Renal cortex interstitium (tissue), 11 donors: ENCODE data around the gene PLXDC2. TPM values are rescaled to one million over a fixed set of nuclear protein-coding genes. Genes with fewer than 3 reads are reported as not detected.
A peak's percentile ranks its signal among the peaks of the same experiment; 100 is the strongest.

Experiments used
- DNase-seq, 11 donors: peaks; one replicate each; pipeline ENCODE4 v3.0.0-alpha.2; 2013; ENCODE audit warnings: low read depth in 9 of 11, low spot score in 4 of 11; ENCODE audit errors: extremely low read depth in 1 of 11
- polyA plus RNA-seq, 3 donors: library from polyadenylated mRNA; unstranded; fragments of 120-200 nt; gene quantifications; one replicate each; pipeline ENCODE4 v1.2.1, GENCODE V29; 2013; ENCODE audit not compliant: insufficient read length in 3 of 3

Gene PLXDC2
- polyA plus RNA-seq, 3 donors: 32.2 to 42.6 (median 33.2) TPM

DNA sequence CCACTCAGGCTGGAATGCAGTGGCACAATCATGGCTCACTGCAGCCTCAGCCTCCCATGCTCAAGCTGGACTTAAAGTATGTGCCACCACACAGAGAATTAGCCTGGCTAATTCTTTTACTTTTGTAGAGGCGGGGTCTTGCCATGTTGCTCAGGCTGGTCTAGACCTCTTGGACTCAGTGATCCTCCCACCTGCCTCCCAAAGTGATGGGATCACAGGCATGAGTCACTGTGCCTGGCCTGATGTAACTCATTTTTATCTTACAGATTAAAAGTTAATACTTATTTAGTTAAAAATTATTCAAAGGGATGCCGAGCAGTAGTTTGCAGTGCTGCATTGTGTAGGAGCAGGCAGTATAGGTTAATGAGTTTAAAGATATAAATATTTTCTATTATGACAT lies 12.6 kb upstream of the PLXDC2 start:
- no peak for DNase-seq

DNA sequence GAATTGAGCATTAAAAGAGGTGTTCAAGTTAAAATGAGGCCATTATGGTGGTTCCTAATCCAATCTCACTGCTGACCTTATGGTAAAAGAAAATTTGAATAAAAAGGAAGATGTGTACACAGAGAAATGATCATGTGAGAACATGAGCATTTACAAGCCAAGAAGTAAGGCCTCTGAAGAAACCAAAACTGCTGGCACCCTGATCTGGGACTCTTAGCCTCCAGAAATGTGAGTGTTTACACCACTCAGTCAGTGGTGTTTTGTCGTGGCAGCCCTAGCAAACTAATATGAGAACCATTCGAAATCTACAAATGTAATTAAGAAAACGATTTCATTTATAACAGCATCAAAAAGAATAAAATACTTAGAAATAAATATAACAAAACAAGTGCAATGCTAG lies 6.8 kb upstream of the PLXDC2 start:
- no peak for DNase-seq

- no peak for DNase-seq
These were observed 4.7 kb upstream of the PLXDC2 start for GRCh38 chr10:19811540-19811939.

- no peak for DNase-seq
These were observed 3.3 kb upstream of the PLXDC2 start for GRCh38 chr10:19812976-19813375.

DNA sequence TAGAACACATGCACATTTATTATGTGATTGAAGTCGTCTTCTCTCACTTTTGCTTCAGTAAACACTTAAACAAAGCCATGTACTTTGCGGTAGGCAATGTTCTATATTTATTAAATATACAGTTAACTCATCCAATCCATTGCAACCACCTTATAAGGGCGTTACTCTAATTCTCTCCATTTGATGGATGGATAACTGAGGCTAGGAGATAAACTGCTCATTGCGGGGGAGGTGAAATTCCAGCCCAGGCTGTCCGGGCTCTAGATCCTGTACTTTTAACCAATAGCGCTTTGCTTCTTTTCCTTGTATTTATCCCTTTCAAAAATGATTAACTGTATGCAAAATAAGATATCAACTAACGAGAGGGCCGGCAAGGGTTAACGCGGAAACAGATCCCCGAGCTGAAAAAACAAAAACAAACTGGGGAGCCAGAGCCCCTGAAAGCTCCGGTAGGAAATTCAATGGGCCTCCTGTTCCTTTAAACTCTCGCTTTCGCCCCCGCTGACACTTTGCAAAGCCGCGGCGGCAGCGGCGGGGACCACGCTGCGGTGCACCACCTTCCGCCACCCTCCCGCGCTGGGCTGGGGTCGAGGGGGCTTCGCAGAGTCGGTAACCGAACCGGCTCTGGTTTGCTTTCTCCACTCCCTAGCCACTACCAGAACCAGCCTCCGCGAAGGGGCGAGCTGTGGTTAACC lies 1.0 kb upstream of the PLXDC2 start:
- peak in 3 of 11 donors; percentile 37 to 60 (median 56) for DNase-seq

GRCh38 chr10:19815731-19816410 lies 361 bp upstream of the PLXDC2 start:
- peak in 10 of 11 donors; percentile 74 to 85 (median 80) for DNase-seq

GRCh38 chr10:19817231-19817933 lies 1.1 kb downstream of the PLXDC2 start:
- peak in 2 of 11 donors; percentile 39 for DNase-seq

DNA sequence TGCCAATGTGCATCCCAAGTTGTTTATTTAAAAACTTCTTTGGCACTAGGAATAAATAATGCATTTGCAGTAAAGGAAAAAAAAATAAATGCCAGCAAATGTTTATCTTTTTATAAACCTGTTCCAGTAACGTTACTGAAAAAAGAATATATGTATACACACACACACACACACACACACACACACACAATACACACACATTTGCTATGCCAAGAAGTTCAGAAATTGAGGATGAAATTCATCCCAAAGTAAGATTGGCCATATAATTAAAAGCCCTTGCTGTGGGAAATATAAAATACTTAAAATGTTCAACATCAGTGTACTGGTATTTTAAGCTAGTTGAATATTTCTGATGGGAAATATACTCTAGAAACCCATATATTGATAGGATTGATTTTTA lies 2.6 kb downstream of the PLXDC2 start:
- DNase-seq: no peak

DNA sequence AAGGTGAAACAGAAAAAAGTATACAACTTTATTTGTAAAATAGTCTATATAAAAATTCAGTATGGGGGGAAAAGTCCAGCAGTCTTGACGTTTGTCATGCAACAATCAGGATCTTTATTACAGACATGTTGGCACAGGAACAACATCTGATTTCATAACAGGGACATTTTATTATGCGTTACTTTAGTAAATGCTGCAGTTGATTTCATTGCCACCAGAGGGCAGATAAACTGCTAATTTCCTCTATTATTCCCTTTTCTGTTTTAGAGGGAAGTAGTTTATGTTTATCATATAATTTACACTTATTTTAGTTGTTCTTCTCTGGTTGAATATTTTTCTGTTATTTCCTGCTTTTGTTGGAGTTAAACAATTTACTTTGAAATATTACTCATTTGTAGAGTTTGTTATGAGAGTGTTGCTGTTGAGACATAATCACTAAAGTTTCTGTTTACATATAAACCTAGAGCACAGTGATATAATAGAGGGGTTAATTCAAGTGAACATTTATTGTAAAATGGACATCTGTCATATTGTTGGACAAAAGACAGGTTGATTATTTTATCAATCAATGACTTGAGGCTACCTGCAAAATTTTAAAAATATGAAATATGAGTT lies 3.3 kb downstream of the PLXDC2 start:
- DNase-seq: peak in 3 of 11 donors; percentile 36 to 54 (median 47)

DNA sequence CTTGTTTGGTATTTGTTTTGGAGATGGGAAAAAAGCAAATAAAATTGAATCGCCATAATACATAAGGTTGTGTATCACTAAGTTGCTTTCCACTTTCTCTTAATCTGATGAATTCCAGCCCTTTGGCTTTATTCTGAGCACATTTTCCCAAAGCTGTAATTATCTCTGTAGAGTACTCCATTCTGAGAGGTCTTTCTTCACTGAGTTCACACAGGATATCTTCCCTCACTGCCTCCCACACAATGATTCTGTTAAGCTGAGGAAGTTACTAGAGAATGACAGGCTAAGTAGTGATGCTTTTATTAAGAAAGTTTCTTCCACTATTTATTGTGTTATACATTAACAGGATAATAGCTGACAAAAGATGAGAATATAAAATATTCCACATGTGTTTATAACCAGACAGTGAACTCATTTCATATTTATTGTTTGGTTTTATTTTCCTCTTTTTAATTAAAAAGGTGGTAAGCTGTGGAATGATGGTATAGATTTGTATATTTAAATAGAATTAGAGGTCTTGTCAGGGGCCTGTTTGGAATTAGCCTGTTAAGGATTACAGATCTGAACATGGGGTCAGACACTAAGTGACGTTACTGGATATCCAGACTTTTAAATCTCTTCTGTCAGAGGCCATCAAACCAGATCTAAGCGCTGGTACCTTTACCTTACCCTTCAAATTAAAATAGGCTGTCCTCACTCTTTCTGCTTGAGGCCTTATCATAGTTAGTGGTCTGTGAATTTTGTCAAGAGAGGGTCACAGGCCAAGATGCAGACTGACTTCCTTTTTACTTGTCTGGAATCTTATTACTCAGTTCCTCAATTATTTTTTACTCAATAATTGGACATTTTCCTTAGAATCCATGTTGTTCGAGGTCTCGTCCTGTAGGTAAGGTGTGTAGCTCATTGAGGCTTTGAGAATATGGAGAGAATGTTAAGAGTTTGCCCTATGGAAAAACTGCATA lies 8.4 kb downstream of the PLXDC2 start:
- DNase-seq: no peak

DNA sequence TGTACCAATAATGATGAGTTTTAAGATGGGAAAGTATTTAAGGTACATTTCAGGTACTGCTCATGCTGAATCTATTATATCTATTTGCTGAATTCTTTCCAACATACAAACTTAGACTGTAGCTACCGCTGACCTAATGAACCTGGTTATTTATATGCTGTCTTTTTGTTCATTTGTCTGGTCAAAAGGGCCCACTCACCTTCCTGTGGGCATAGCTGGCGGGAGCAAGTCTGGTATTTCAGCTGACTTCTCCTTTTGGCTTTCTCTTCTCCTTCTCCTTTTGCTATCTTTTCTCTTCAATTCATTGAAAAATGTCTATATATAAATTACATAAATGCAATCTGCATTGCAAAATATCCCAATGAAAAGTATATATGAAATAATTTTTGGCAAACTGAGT lies 9.5 kb downstream of the PLXDC2 start:
- DNase-seq: no peak

GRCh38 chr10:19826712-19827111 lies 10.5 kb downstream of the PLXDC2 start:
- DNase-seq: no peak

DNA sequence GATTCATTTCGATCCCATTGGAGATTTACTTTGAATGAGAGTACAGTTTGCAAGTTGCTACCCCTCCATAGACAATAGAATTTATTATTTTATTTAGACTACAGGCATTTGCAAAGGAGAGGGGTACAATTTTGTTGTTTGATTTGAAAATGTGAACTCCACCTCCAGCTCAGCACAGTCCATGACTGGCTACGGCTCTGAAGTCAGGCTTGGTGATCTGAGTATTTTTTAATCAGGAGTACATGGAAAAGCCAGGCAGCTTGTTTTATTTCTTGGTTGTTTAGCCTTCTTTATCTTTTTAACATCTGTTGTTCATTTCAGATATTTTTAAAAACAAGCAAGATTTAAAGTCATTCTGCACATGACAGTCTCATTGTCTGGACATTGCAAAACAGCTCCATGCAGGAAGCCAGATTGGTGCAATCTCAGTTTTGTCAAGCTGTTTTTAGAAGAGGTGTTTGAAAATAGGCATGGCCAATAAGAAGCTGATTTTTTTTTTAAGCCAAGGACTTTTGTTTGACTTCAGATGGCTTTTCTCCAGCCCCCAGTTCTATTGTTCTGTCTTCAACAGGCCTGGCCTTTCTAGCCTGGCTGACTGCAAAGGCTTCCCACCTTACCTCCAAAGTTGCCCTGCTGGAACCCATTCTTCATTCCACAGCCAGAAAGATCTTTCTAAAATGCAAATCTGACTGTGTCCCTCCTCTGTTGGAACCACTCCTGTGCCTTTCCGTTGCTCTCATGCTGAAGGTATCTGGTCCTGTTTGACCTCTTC lies 12.2 kb downstream of the PLXDC2 start:
- no peak for DNase-seq

- DNase-seq: no peak
These were observed 16.5 kb downstream of the PLXDC2 start for GRCh38 chr10:19832699-19833098.

- no peak for DNase-seq
These were observed 17.1 kb downstream of the PLXDC2 start for GRCh38 chr10:19833170-19833824.

DNA sequence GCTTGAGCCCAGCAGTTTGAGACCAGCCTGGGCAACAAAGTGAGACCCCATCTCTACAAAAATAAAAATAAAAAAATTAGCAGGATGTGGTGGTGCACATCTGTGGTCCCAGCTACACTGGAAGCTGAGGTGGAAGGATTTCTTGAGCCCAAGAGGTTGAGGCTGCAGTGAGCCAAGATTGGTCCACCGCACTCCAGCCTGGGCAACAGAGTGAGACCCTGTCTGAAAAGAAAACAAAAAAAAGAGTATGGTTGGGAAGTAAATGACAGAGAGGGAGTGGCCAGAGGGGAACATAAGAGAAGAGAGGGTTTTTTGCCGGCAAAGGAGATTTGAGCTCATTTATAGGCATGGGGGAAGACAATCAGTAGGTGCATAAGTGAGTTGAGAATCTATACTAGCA lies 19.7 kb downstream of the PLXDC2 start:
- no peak for DNase-seq

DNA sequence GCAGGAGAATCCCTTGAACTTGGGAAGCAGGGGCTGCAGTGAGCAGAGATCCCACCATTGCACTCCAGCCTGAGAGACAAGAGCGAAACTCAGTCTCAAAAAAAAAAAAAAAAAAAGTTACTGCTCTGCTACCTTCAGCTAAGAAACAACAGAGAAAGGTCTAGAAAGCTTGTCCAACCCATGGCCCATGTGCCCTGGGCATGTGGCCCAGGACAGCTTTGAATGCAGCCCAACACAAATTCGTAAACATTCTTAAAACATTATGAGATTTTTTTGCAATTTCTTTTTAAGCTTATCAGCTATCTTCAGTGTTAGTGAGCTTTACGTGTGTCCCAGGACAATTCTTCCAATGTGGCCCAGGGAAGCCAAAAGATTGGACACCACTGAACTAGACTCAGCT lies 22.9 kb downstream of the PLXDC2 start:
- DNase-seq: no peak
